Measurements from ENCODE around the gene SMOC2. TPM values are rescaled to one million over a fixed set of nuclear protein-coding genes. Genes with fewer than 3 reads are reported as not detected.

Gene SMOC2
- total and polyA plus RNA-seq, 2 of the 13 experiments (the other 11 are each of a cell fraction or from before 2014, with no cell fraction given) = not detected

- TF ChIP-seq ZNF710 (CRISPR knock-in tag; IDR thresholded peaks at IDR 0.05; ENCODE audit: borderline replicate concordance) (no peak), PRMT3 (CRISPR knock-in tag; IDR thresholded peaks at IDR 0.05; ENCODE audit: borderline replicate concordance, low read depth) (no peak), RBAK (CRISPR knock-in tag; IDR thresholded peaks at IDR 0.05) (no peak), MTA3 (CRISPR knock-in tag; IDR thresholded peaks at IDR 0.05) (no peak)
Measured at GRCh38 chr6:168458101-168458500, 17.1 kb downstream of the SMOC2 start (continued).

- BruUV-seq (replicated peaks) = no TSS peak
- no peak for ATAC-seq
- Histone ChIP-seq H3K4me1 (ENCODE audit: insufficient read depth, low read length) (no peaks in the 10 kb centered on the region), H3K36me3 (replicated peaks in 1 of 2; ENCODE audit: control insufficient read depth in 1 of 2, insufficient read depth in 2 of 2, low read length in 2 of 2) (no peaks in the 10 kb centered on the region), H2AFZ (ENCODE audit: low read length) (no peak overlapping the region), H3K27ac (ENCODE audit: extremely low read length, insufficient read depth, low read length) (no peak overlapping the region), H3K27me3 (ENCODE audit: control insufficient read depth in 1 of 2, insufficient read depth in 2 of 2, low read length in 2 of 2) (peaks cover 13 to 85% of the 10 kb centered on the region in 2 experiments), H3K9ac (ENCODE audit: insufficient read depth, low read depth, low read length) (no peak overlapping the region), H4K20me1 (ENCODE audit: insufficient read depth, low read length) (no peaks in the 10 kb centered on the region), H3K4me3 (replicated peaks in 1 of 3; ENCODE audit: insufficient read depth in 1 of 3, low read depth in 2 of 3, low read length in 3 of 3) (no peak overlapping the region), H3K9me3 (ENCODE audit: low read length) (no peaks in the 10 kb centered on the region), H3K4me2 (ENCODE audit: low read depth, low read length) (no peak overlapping the region), H3K79me2 (ENCODE audit: insufficient read depth, low read length) (no peaks in the 10 kb centered on the region)
- TF ChIP-seq BCL3 (CRISPR knock-in tag; IDR thresholded peaks at IDR 0.05) = no peak
- no peak for TF ChIP-seq DBP (CRISPR knock-in tag; IDR thresholded peaks at IDR 0.05; ENCODE audit: not compliant biosample characterization)
- TF ChIP-seq ZNF234 (CRISPR knock-in tag; conservative IDR thresholded peaks at IDR 0.05) = no peak
- no peak for TF ChIP-seq JUNB (CRISPR knock-in tag; IDR thresholded peaks at IDR 0.05; ENCODE audit: borderline replicate concordance)
- no peak for TF ChIP-seq IKZF4 (CRISPR knock-in tag; IDR thresholded peaks at IDR 0.05; ENCODE audit: borderline replicate concordance, low read depth, not compliant biosample characterization)
- TF ChIP-seq ZBTB2 (CRISPR knock-in tag; IDR thresholded peaks at IDR 0.05; ENCODE audit: low read depth) = no peak
- TF ChIP-seq GABPA (IDR thresholded peaks at IDR 0.05; ENCODE audit: low read depth, low read length) = no peak
- TF ChIP-seq GABPA (CRISPR knock-in tag; IDR thresholded peaks at IDR 0.05; ENCODE audit: low read depth) = no peak
- TF ChIP-seq ETV6 (CRISPR knock-in tag; conservative IDR thresholded peaks at IDR 0.05) = no peak
- no peak for TF ChIP-seq ZNF570 (CRISPR knock-in tag; IDR thresholded peaks at IDR 0.05; ENCODE audit: borderline replicate concordance)
- 52% methylated on average over 7 of the region's 9 CpGs for WGBS (ENCODE audit: low lambda C conversion rate)
- FAIRE-seq = no peak
- CTCF ChIA-PET (ENCODE audit: low intra/inter-chr PET ratio, low total read pairs) = no interaction called here
- DNase-seq (ENCODE audit: low spot score) = no peak
- POLR2A ChIA-PET = no interaction called here
- intact Hi-C loops (cut with micrococcal nuclease; ENCODE audit: unreplicated experiment) (no loop called here), in situ Hi-C loops (cut with HindIII; ENCODE audit: extremely low pct_ligation_motif_present, low pct_unique_long_range_greater_than_20kb) (no loop called here)
Measured at GRCh38 chr6:168459572-168459971, 18.6 kb downstream of the SMOC2 start.

All from HepG2 (cell line).